T-helper 2 cell treated with Interferon-gamma antibody and Interleukin-4, amounts not matched to agents 5 μg/mL and 100 μg/mL, for 36 hours (primary cell): ENCODE data around the gene ERMN.

Experiments
- DNase-seq: peaks from one replicate; pipeline ENCODE4 v3.0.0; 2021; ENCODE audit warnings: low spot score
- H3K27ac Mint-ChIP-seq: one replicate; pipeline ENCODE4 v1.8.0; 2021; ENCODE audit warnings: mild to moderate bottlenecking, mixed read lengths
- H3K27me3 Mint-ChIP-seq: one replicate; pipeline ENCODE4 v1.8.0; 2021; ENCODE audit warnings: low read depth, mixed read lengths
- H3K36me3 Mint-ChIP-seq: one replicate; pipeline ENCODE4 v1.8.0; 2021; ENCODE audit warnings: low read depth, mixed read lengths
- H3K4me1 Mint-ChIP-seq: one replicate; pipeline ENCODE4 v1.8.0; 2021; ENCODE audit warnings: low read depth, mixed read lengths
- H3K4me3 Mint-ChIP-seq: one replicate; pipeline ENCODE4 v1.8.0; 2022; ENCODE audit warnings: mild to moderate bottlenecking, moderate library complexity, mixed read lengths
- H3K9me3 Mint-ChIP-seq: one replicate; pipeline ENCODE4 v1.8.0; 2021; ENCODE audit warnings: mixed read lengths

ERMN gene

GRCh38 chr2:157339965-157340655 is 14.5 kb upstream of the ERMN start:
- H3K27ac Mint-ChIP-seq: no peak overlapping the region
- DNase-seq: no peak
- H3K4me3 Mint-ChIP-seq: no peak overlapping the region
- H3K9me3 Mint-ChIP-seq: peaks cover 46% of the 10 kb centered on the region
- H3K36me3 Mint-ChIP-seq: peaks cover 48% of the 10 kb centered on the region
- H3K27me3 Mint-ChIP-seq: no peaks in the 10 kb centered on the region
- H3K4me1 Mint-ChIP-seq: peaks cover 10% of the 10 kb centered on the region

GRCh38 chr2:157337978-157338377 is 12.4 kb upstream of the ERMN start:
- DNase-seq: no peak
- no peak overlapping the region for H3K4me3 Mint-ChIP-seq
- H3K4me1 Mint-ChIP-seq: peaks cover 18% of the 10 kb centered on the region
- H3K36me3 Mint-ChIP-seq: peaks cover 28% of the 10 kb centered on the region
- no peak overlapping the region for H3K27ac Mint-ChIP-seq
- H3K27me3 Mint-ChIP-seq: no peaks in the 10 kb centered on the region
- peaks cover 26% of the 10 kb centered on the region for H3K9me3 Mint-ChIP-seq

GRCh38 chr2:157336137-157337010 is 10.8 kb upstream of the ERMN start:
- Mint-ChIP-seq H3K27me3 (no peaks in the 10 kb centered on the region), H3K27ac (no peak overlapping the region), H3K4me1 (peaks cover 33% of the 10 kb centered on the region), H3K36me3 (peaks cover 11% of the 10 kb centered on the region), H3K9me3 (peaks cover 9% of the 10 kb centered on the region), H3K4me3 (peak overlapping the region; percentile 41)
- DNase-seq: no peak

GRCh38 chr2:157334797-157335196 is 9.2 kb upstream of the ERMN start:
- H3K27ac Mint-ChIP-seq: no peak overlapping the region

GRCh38 chr2:157334335-157334734 is 8.7 kb upstream of the ERMN start:
- no peak for DNase-seq
- H3K4me3 Mint-ChIP-seq: no peak overlapping the region
- H3K36me3 Mint-ChIP-seq: peaks cover 3% of the 10 kb centered on the region
- no peak overlapping the region for H3K27ac Mint-ChIP-seq
- H3K9me3 Mint-ChIP-seq: peaks cover 3% of the 10 kb centered on the region
- no peaks in the 10 kb centered on the region for H3K27me3 Mint-ChIP-seq
- peaks cover 40% of the 10 kb centered on the region for H3K4me1 Mint-ChIP-seq

More at GRCh38 chr2:157334797-157335196, 9.2 kb upstream of the ERMN start:
- peaks cover 5% of the 10 kb centered on the region for H3K36me3 Mint-ChIP-seq
- H3K9me3 Mint-ChIP-seq: peaks cover 3% of the 10 kb centered on the region
- no peaks in the 10 kb centered on the region for H3K27me3 Mint-ChIP-seq
- DNase-seq: no peak
- H3K4me1 Mint-ChIP-seq: peaks cover 40% of the 10 kb centered on the region
- H3K4me3 Mint-ChIP-seq: no peak overlapping the region

GRCh38 chr2:157333304-157334047 is 7.9 kb upstream of the ERMN start:
- H3K4me1 Mint-ChIP-seq: peaks cover 43% of the 10 kb centered on the region
- no peak overlapping the region for H3K27ac Mint-ChIP-seq
- no peak overlapping the region for H3K4me3 Mint-ChIP-seq
- H3K9me3 Mint-ChIP-seq: no peaks in the 10 kb centered on the region
- H3K27me3 Mint-ChIP-seq: no peaks in the 10 kb centered on the region
- H3K36me3 Mint-ChIP-seq: no peaks in the 10 kb centered on the region
- DNase-seq: no peak

GRCh38 chr2:157329524-157329923 is 3.9 kb upstream of the ERMN start:
- H3K27ac Mint-ChIP-seq: no peak overlapping the region
- H3K36me3 Mint-ChIP-seq: peaks cover 5% of the 10 kb centered on the region
- no peaks in the 10 kb centered on the region for H3K27me3 Mint-ChIP-seq
- peaks cover 39% of the 10 kb centered on the region for H3K4me1 Mint-ChIP-seq
- no peaks in the 10 kb centered on the region for H3K9me3 Mint-ChIP-seq
- DNase-seq: no peak
- no peak overlapping the region for H3K4me3 Mint-ChIP-seq

- H3K4me1 Mint-ChIP-seq: peaks cover 35% of the 10 kb centered on the region
- peak overlapping the region; percentile 42 for H3K27ac Mint-ChIP-seq
- peak overlapping the region; percentile 41 for H3K4me3 Mint-ChIP-seq
- peaks cover 9% of the 10 kb centered on the region for H3K36me3 Mint-ChIP-seq
- no peaks in the 10 kb centered on the region for H3K27me3 Mint-ChIP-seq
- peak; percentile 76 for DNase-seq
- no peaks in the 10 kb centered on the region for H3K9me3 Mint-ChIP-seq
Measured at GRCh38 chr2:157327621-157328500, 2.2 kb upstream of the ERMN start.

- H3K36me3 Mint-ChIP-seq: peaks cover 9% of the 10 kb centered on the region
- no peak overlapping the region for H3K27ac Mint-ChIP-seq
- H3K4me1 Mint-ChIP-seq: peaks cover 30% of the 10 kb centered on the region
Measured at GRCh38 chr2:157327200-157327599, 1.6 kb upstream of the ERMN start.

GRCh38 chr2:157326698-157327097 is 1.1 kb upstream of the ERMN start:
- no peak for DNase-seq
- no peak overlapping the region for H3K4me3 Mint-ChIP-seq
- peaks cover 28% of the 10 kb centered on the region for H3K4me1 Mint-ChIP-seq
- peaks cover 10% of the 10 kb centered on the region for H3K36me3 Mint-ChIP-seq
- no peak overlapping the region for H3K27ac Mint-ChIP-seq
- H3K27me3 Mint-ChIP-seq: no peaks in the 10 kb centered on the region
- H3K9me3 Mint-ChIP-seq: no peaks in the 10 kb centered on the region

More at GRCh38 chr2:157327200-157327599, 1.6 kb upstream of the ERMN start:
- no peak for DNase-seq
- Mint-ChIP-seq H3K27me3 (no peaks in the 10 kb centered on the region), H3K9me3 (no peaks in the 10 kb centered on the region), H3K4me3 (no peak overlapping the region)

- DNase-seq: no peak
- H3K27me3 Mint-ChIP-seq: no peaks in the 10 kb centered on the region
- peaks cover 22% of the 10 kb centered on the region for H3K4me1 Mint-ChIP-seq
- peaks cover 18% of the 10 kb centered on the region for H3K36me3 Mint-ChIP-seq
- no peak overlapping the region for H3K27ac Mint-ChIP-seq
- H3K9me3 Mint-ChIP-seq: no peaks in the 10 kb centered on the region
- H3K4me3 Mint-ChIP-seq: no peak overlapping the region
Measured at GRCh38 chr2:157324331-157324843, 1.2 kb downstream of the ERMN start.

- peaks cover 15% of the 10 kb centered on the region for H3K4me1 Mint-ChIP-seq
- H3K36me3 Mint-ChIP-seq: peaks cover 18% of the 10 kb centered on the region
- no peak overlapping the region for H3K4me3 Mint-ChIP-seq
- no peak for DNase-seq
- no peak overlapping the region for H3K27ac Mint-ChIP-seq
- H3K9me3 Mint-ChIP-seq: no peaks in the 10 kb centered on the region
- no peaks in the 10 kb centered on the region for H3K27me3 Mint-ChIP-seq
Measured at GRCh38 chr2:157322432-157322831, 3.2 kb downstream of the ERMN start.

GRCh38 chr2:157321466-157321865 is 4.2 kb downstream of the ERMN start:
- Mint-ChIP-seq H3K4me3 (no peak overlapping the region), H3K9me3 (no peaks in the 10 kb centered on the region), H3K27ac (no peak overlapping the region), H3K36me3 (peaks cover 20% of the 10 kb centered on the region), H3K27me3 (no peaks in the 10 kb centered on the region), H3K4me1 (peaks cover 12% of the 10 kb centered on the region)
- DNase-seq: no peak
